ENCODE results near the gene ZNF398. TPM values are rescaled to one million over a fixed set of nuclear protein-coding genes. Genes with fewer than 3 reads are reported as not detected.
"Not testable (repeated sequence)": the region's sequence is repeated elsewhere in the genome, so short reads cannot be mapped to it uniquely, and the experiment has no call there.

ZNF398 gene
- total RNA-seq, 3 donors from 2014 or later, result 9.9 to 17.2 (median 10.9) TPM

DNA sequence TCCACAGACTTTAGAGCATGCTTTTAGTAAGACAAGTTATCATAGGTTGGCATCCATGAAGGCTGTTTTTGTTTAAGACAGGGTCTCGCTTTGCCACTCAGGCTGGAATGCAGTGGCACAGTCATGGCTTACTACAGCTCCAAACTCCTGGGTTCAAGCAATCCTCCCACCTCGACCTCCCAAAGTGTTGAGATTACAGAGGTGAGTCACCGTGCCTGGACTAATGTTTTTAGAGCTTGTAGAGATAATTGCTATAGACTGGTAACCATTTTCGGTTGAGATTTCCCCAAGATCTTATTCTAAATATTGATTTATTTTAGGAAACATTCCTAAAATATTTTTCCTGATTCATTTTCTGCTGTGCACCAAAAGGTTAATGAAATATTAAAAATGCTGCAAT lies 5.4 kb upstream of the ZNF398 start:
- no peak for DNase-seq
- Histone ChIP-seq H3K4me1 (ENCODE audit: low read depth) (no peaks in the 10 kb centered on the region), H3K9me3 (no peaks in the 10 kb centered on the region), H3K36me3 (ENCODE audit: low read depth) (no peaks in the 10 kb centered on the region), H3K4me3 (no peak overlapping the region)
- no peak for ATAC-seq
- TF ChIP-seq CTCF (IDR thresholded peaks at IDR 0.05), result no peak
- intact Hi-C loops (cut with DNase I, micrococcal nuclease), result no loop called here

GRCh38 chr7:149144436-149144922 lies 2.8 kb upstream of the ZNF398 start:
- H3K4me1 ChIP-seq (ENCODE audit: low read depth), result peaks cover 10% of the 10 kb centered on the region
- ATAC-seq; H3K4me3 ChIP-seq; H3K9me3 ChIP-seq; DNase-seq; H3K36me3 ChIP-seq (ENCODE audit: low read depth); intact Hi-C loops (cut with DNase I, micrococcal nuclease): not testable (repeated sequence)

- peaks cover 10% of the 10 kb centered on the region for H3K4me1 ChIP-seq (ENCODE audit: low read depth)
- H3K9me3 ChIP-seq, result no peaks in the 10 kb centered on the region
- DNase-seq (peak in 1 of 3 donors; percentile 26), ATAC-seq (peak; percentile 14)
- no peak for TF ChIP-seq CTCF (IDR thresholded peaks at IDR 0.05)
- intact Hi-C loops (cut with DNase I, micrococcal nuclease), result no loop called here
- no peaks in the 10 kb centered on the region for H3K36me3 ChIP-seq (ENCODE audit: low read depth)
- no peak overlapping the region for H3K4me3 ChIP-seq
Observed at GRCh38 chr7:149145031-149145845, 2.0 kb upstream of the ZNF398 start.

- no peak for TF ChIP-seq CTCF (IDR thresholded peaks at IDR 0.05)
- peak; percentile 54 to 74 (median 71) for DNase-seq
- H3K36me3 ChIP-seq (ENCODE audit: low read depth), result no peaks in the 10 kb centered on the region
- H3K4me1 ChIP-seq (ENCODE audit: low read depth), result peaks cover 10% of the 10 kb centered on the region
- peak; percentile 64 for ATAC-seq
- intact Hi-C loops (cut with DNase I, micrococcal nuclease), result no loop called here
- H3K4me3 ChIP-seq, result peak overlapping the region; percentile 85
- no peaks in the 10 kb centered on the region for H3K9me3 ChIP-seq
Observed at GRCh38 chr7:149147752-149148653, 750 bp downstream of the ZNF398 start.

- Histone ChIP-seq H3K4me3 (no peak overlapping the region), H3K36me3 (ENCODE audit: low read depth) (no peaks in the 10 kb centered on the region), H3K9me3 (no peaks in the 10 kb centered on the region), H3K4me1 (ENCODE audit: low read depth) (peaks cover 10% of the 10 kb centered on the region)
- ATAC-seq (no peak), DNase-seq (no peak)
- no peak for TF ChIP-seq CTCF (IDR thresholded peaks at IDR 0.05)
- intact Hi-C loops (cut with DNase I, micrococcal nuclease), result no loop called here
Observed at GRCh38 chr7:149150981-149151380, 3.7 kb downstream of the ZNF398 start.

DNA sequence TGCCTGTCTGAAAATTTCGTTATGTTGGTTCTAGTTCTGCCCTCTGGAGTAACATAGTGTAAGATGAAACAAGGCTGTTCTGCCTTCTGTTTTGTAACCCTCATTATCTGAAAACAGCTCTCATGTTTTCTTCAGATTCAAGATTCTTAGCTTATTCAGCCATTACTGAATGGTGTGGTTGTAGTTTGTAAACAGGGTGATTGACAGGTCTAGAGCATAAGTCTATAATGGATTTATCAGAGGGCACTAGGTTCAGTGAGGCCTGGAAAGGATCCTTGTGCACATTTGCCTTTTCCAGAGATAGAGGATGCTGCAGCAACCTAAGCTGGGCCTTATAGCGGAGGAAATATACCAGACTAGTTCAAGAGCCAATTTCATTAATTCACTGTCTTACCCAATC lies 6.1 kb downstream of the ZNF398 start:
- no peaks in the 10 kb centered on the region for H3K9me3 ChIP-seq
- ATAC-seq, result no peak
- DNase-seq, result no peak
- H3K4me3 ChIP-seq, result no peak overlapping the region
- intact Hi-C loops (cut with DNase I, micrococcal nuclease), result no loop called here
- TF ChIP-seq CTCF (IDR thresholded peaks at IDR 0.05), result no peak
- H3K4me1 ChIP-seq (ENCODE audit: low read depth), result peaks cover 10% of the 10 kb centered on the region
- no peaks in the 10 kb centered on the region for H3K36me3 ChIP-seq (ENCODE audit: low read depth)

Data from mucosa of descending colon (tissue), 3 donors.